ENCODE results near the gene ESYT3. TPM values are rescaled to one million over a fixed set of nuclear protein-coding genes. Genes with fewer than 3 reads are reported as not detected.

The ESYT3 gene, protein sequence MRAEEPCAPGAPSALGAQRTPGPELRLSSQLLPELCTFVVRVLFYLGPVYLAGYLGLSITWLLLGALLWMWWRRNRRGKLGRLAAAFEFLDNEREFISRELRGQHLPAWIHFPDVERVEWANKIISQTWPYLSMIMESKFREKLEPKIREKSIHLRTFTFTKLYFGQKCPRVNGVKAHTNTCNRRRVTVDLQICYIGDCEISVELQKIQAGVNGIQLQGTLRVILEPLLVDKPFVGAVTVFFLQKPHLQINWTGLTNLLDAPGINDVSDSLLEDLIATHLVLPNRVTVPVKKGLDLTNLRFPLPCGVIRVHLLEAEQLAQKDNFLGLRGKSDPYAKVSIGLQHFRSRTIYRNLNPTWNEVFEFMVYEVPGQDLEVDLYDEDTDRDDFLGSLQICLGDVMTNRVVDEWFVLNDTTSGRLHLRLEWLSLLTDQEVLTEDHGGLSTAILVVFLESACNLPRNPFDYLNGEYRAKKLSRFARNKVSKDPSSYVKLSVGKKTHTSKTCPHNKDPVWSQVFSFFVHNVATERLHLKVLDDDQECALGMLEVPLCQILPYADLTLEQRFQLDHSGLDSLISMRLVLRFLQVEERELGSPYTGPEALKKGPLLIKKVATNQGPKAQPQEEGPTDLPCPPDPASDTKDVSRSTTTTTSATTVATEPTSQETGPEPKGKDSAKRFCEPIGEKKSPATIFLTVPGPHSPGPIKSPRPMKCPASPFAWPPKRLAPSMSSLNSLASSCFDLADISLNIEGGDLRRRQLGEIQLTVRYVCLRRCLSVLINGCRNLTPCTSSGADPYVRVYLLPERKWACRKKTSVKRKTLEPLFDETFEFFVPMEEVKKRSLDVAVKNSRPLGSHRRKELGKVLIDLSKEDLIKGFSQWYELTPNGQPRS
- total RNA-seq: under 1 TPM; 0.37 to 0.43 TPM
- long read RNA-seq, donor 1: 0 reads
- long read RNA-seq, donor 2: 0 reads

DNA sequence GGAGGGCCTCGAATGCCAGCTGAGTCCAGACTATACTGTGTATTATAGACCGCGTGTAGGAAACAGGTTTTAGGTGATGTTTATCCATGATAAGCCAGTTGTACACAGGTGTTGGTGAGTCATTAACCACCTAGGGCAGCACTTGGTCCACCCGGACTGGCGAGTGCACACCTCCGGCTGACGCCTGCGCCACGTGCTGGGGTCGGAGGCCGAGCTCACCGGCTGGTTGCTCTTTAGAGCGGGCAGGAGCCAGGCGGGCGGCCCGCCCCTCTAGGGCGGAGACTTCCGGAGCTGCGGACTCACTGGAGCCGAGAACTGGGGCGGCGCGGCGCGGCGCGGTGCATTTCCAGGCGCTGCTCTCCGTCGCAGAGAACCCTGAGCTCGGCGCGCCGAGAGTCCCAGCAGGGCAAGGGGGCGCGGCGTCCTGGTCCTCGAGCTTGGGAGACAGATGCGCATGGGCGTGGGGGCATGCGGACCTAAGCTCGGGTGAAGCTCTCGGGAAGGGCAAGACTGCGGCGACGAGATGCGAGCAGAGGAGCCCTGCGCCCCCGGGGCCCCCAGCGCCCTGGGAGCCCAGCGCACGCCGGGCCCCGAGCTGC lies at the start of gene ESYT3:
ESYT3 (plus strand) TSS at position 341 of the 599 bp plus-strand sequence; CDS start at position 524, 183 bp downstream.
- intact Hi-C loops (cut with DNase I): no loop called here
- DNase-seq (ENCODE audit: low spot score): peak; percentile 89

DNA sequence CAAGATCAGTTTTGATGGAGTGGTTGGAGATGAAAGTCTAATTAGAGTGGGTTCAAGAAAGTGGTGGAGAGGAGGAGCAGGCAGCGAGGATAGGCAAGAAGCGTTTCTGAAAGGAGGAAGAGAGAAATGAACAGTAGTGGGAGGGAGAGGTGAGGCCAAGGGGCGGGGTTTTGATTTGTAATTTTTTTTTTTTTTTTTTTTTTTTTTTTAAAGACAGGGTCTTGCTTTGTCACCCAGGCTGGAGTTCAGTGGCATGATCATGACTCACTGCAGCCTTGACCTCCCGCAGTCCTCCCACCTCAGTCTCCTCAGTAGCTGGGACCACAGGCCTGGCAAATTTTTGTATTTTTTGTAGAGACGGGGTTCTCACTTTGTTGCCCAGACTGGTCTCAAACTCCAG lies 49.4 kb upstream of the ESYT3 start:
- intact Hi-C loops (cut with DNase I): no loop called here
- no peak for DNase-seq (ENCODE audit: low spot score)

DNA sequence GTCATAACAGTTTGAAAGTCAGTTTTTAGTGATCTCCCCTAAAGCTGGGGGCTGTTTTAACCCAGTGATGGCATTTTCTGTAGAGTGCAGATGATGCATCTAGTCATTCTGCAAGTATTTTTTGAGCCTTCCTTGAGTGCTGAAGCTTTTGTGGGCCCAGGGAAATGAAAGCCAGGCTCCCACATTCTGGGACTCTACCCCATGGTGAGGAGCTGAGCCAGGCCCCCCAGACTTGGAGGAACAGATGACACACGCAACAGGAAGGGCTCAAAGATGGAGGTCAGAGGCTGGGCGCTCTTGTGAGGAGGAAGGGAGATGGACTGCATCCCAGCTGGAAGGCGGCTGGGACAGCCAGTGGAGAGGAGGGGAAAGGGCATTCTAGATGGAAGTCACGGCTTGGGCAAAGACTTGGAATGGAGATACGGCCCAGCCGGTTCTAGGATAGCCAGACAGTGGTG lies 45.2 kb upstream of the ESYT3 start:
- DNase-seq (ENCODE audit: low spot score): no peak
- intact Hi-C loops (cut with DNase I): no loop called here

DNA sequence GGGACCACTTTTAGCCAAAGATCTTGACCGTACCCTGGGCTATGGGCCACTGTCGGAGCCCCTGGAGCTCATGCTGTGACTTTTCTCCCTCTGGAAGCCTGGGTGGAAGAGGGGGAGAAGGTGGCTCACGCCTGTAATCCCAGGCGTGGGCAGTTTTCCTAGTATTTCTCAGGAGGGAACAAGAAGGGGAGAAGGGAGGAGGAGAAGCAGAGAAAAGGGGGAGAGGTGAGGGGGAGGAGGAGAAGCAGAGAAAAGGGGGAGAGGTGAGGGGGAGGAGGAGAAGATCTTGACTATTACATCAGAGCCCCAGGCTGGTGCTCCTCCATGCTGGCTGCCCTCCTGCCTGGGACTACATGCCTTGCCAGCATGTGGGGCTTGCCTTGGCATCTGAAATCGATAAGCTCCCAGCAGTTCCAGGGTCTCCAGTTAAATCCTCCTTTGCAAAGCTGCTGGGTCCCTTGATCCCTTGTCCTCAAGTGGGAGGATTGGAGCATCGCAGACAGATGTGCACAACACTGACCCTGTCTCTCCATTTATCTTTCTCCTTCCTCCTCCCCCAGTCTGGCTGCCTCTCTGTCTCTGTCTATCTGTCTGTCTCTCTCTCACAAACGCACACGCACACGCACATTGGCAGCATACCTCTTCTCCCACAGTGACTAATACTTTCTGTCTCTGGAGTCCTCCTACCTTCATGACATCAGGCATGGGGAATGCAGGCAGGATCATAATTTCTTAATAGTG lies 44.4 kb upstream of the ESYT3 start:
- intact Hi-C loops (cut with DNase I): loop anchor here in 1 of 2 donors (10.0 kb wide), 1 partner anchor 55 kb away; no protein-coding TSS in a partner anchor
- no peak for DNase-seq (ENCODE audit: low spot score)

DNA sequence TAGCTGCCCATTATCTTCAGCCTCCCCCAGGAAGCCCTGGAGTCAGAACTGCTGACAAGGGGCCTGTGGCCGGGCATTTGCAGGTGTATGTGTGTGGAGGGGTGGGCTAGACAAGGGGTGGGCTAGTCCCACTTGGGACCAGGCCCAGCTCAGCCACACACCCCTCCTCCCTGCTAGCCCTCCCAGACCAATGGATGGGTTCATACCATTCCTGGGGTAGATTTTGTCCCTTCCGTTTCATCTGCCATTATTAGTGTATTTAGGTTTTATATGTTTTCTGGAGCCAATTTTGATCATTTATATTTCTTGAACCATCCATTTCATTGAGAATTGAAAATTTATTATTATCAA lies 43.9 kb upstream of the ESYT3 start:
- DNase-seq (ENCODE audit: low spot score): no peak
- intact Hi-C loops (cut with DNase I): loop anchor here in 1 of 2 donors (10.0 kb wide), 1 partner anchor 56 kb away; no protein-coding TSS in a partner anchor

DNA sequence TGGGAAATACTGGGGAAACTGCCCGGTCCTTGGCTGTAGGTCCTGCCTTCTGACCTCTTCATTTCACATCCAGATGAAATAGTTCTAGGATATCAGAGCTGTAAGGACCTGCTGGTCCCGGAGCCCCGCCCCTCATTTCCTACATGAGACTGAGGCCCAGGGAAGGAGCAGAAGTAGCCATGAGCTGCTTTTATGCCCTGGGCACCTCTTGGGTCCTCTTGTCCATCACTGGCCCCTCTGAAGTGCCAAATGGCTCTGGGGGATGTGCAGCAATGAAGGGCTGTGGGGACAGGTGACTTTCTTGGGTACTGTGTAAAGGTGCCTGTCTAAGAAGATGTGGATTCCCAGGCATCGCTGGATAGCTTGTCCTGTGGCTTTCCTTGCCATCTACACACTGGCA lies 40.3 kb upstream of the ESYT3 start:
- no peak for DNase-seq (ENCODE audit: low spot score)
- intact Hi-C loops (cut with DNase I): loop anchor here in 1 of 2 donors (10.0 kb wide), 1 partner anchor 59 kb away; no protein-coding TSS in a partner anchor

DNA sequence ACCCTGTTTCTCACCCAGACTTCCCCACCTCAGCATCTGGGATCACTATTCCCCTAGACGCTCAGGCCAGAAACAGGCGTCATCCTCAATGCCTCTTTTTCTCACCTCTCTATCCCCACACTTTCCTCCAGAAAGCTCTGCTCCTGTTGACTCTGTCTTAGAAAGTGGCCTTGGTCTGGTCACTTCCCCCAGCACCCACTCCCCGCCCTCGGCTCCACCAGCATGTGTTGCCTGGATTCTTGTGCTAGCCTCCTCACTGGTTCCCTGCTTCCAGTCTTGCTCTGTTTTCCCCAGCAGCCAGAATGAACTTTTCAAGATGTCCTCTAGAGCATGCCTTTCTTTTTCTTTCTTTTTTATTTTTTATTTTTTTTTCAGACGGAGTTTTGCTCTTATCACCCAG lies 39.7 kb upstream of the ESYT3 start:
- no peak for DNase-seq (ENCODE audit: low spot score)
- intact Hi-C loops (cut with DNase I): loop anchor here in 1 of 2 donors (10.0 kb wide), 1 partner anchor 60 kb away; no protein-coding TSS in a partner anchor

DNA sequence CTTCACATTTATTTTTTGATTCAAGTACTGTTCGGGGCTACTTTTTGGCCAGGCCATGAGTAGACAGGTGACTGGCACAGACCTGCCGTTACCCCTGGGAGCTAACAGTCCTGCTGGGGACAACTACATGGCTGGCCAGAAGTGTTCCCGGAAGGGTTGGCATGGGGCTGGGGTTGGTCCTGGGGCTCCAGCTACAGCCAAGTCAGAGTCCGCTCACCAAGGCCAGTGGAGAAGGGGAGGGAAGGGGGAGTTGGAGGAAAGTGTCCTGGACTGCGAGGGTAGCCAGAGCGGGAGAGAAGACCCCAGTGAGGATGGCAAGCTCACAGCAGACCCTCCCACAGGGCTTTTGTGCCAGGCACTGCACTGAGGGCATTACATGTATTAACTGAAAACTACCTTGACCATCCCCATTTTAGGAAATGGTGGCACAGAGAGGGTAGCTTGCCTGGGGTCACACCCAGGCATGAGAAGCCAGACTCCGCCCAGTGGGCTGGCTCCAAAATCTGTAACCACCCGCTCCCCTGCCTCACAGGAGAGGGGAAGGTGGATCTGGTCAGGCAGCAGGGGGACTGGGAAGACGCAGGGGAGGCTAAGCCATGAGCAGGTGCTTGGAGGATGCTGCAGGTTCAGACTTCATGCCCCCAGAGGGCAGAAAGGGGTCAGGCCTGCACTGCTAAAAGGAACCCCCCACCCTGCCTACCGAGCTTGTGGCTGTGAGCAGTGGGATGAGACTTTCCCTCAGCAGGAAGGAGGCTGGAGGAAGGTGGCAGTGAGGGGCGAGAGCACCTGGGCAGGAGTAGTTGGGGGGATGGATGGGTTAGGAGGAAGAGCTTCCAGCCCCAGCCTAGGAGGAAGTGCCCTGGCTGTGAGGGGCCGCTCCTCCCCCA lies 38.3 kb upstream of the ESYT3 start:
- intact Hi-C loops (cut with DNase I): loop anchor here in 1 of 2 donors (10.0 kb wide), 1 partner anchor 61 kb away; no protein-coding TSS in a partner anchor
- no peak for DNase-seq (ENCODE audit: low spot score)

DNA sequence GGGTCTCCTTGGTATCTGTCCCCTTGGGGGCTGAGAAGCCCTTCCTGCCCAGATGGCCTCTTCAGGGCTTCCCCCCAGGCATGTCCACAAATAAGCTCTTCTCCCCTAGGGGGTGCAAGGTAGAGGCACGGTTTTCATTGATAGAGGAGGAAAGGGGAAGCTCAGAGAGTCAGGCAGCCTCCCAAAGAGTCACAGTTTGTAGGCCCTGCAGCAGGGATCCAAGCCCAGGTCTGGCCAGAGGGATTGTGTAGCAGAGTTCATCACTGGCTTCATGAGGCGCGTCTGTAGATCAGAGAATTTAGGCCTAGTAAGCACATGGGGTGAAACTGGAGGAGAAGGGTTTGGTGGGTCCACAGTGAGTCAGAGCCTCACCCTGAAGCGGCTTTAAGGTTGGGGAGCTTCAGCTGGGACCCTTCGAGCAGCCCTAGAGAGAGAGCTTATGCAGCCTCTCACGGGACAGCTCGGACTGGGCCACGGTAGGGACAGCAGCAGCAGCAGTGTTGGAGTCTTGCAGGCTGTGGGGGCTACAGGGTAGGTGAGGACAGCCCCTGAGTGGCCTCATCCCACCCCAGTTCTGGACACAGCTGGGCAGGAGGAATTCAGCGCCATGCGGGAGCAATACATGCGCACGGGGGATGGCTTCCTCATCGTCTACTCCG lies 37.5 kb upstream of the ESYT3 start:
- intact Hi-C loops (cut with DNase I): loop anchor here in 1 of 2 donors (10.0 kb wide), 1 partner anchor 62 kb away; no protein-coding TSS in a partner anchor
- DNase-seq (ENCODE audit: low spot score): no peak

DNA sequence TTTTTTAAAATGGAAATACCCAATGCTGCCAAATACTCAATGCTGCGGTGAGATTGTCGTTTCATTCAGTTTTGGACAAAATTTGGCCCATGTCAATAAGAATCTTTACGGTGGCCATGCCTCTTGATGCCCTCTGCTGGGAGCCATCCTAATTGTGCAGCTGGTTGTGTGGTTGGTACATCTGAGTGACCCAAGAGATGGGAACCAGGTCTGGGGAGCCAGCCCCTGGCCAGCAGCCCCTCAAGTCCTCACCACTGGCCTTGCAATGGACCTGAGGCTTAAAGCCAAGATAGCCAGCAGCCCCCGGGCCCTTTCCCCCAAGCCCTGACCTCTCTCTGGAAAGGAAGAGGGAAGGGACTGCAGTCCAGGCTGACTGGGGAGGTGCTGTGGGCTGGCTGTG lies 36.4 kb upstream of the ESYT3 start:
- DNase-seq (ENCODE audit: low spot score): peak; percentile 57
- intact Hi-C loops (cut with DNase I): loop anchor here in 1 of 2 donors (10.0 kb wide), 1 partner anchor 63 kb away; no protein-coding TSS in a partner anchor

DNA sequence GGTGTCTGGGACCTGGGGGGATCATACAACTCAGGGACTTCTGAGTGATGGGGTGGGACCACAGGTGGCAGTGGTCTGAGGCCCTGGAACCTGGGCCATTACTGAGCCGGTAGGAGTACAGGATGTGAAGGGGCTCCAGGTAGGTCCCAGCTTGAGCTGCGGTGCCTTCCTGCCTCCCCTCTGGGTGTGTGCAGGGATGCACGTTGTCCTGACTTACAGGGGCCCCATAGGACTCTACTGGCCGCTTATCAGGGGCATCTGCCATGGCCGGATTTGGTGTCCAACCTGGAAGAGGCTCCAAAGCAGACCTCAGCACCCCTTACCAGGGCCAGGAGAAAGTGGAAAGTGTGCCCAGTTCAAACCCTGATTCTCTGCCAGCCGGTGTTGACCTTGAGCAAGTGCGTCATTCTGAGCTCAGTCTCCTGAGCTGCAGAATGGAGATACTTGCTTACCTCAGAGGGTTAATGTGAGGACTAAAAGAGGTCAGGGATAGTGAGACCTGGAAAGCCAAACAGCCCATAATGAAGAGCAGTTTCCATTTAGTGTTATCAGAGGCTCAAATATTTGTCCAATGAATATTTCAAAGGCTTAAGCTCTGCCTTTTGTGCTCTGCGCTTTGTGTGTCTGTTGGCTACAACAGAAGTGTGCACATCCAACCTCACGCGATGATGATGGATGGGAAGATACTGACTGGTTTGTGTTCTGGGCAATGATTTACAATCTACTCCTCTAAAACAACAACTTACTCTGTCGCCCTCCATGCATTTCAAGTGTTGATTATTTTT lies 35.4 kb upstream of the ESYT3 start:
- intact Hi-C loops (cut with DNase I): loop anchor here in 1 of 2 donors (10.0 kb wide), 1 partner anchor 64 kb away; no protein-coding TSS in a partner anchor
- DNase-seq (ENCODE audit: low spot score): peak; percentile 52

DNA sequence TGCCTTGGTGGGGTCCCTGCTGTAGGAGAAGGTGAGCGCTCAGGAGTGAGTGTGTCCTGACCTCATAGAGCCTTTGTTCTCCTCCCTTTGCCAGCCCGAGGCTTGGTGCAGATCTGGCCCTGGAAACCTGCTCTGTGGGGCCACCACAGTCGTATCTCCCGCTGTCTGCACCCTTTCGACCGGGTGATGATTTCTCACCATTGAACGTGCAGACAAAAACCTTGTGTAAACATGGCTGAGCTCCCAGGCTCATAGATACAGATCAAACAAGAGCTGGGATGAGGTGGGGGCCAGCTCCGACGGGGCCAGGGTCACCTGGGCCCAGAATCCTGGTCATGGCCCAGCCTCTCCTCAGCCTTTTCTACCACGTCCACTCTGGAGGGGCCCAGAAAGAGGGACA lies 34.6 kb upstream of the ESYT3 start:
- DNase-seq (ENCODE audit: low spot score): peak; percentile 36
- intact Hi-C loops (cut with DNase I): loop anchor here in 1 of 2 donors (10.0 kb wide), 1 partner anchor 65 kb away; no protein-coding TSS in a partner anchor

DNA sequence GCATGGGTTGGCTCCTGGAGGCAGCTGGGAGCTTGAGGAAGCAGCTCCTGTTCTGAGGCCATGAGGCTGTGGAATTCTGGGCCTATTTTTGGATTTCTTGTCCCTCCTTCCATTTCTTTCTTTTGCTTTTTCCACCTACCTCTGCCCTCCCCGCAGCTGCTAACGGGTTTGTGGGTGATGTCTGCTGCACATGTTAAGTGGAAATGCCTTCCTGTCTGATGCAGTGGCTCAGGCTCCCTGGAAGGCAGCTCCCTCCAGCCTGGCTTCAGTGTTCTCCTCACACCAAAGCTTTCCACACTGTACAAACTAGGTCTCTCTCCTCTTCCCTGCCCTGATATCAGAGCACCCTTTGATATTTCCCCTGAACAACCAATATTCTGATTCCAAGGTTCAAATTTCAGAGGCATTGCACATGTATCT lies 33.8 kb upstream of the ESYT3 start:
- intact Hi-C loops (cut with DNase I): no loop called here
- peak; percentile 23 for DNase-seq (ENCODE audit: low spot score)

DNA sequence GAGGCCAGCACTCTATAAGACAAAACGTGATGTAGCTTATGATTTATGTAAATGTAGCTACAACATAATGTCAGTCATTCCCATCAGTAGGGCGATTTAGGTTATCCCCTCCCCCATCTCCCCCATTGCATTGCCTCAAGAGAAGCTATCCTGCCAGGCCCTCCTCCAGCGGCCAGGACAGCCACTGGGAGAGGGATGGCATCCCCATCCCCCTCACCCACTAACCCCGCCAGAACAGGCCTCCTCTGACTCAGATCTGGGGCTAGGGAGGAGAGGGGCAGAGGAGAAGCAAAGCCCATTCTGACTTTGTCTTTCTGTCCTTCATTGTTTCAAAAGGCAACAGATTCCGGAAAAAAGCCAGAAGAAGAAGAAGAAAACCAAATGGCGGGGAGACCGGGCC lies 32.6 kb upstream of the ESYT3 start:
- DNase-seq (ENCODE audit: low spot score): no peak
- intact Hi-C loops (cut with DNase I): no loop called here

DNA sequence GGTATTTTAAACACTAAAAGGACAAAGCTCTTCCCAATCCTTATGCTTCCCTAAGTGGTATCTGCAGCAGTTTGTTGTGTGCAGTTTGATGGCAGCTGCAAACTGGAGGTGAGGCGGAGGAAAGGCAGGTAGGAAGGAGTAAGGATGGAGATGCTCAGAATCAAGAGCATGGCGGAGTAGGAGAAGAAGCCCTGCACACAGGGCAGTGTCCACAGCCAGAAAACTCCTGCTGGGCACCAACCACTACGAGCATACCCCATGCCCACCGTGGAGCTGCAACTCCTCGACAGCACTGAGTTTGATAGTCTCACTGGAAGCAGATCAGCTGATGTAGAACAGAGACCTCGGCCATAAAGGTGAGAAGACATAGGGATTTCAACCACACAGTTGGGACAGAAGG lies 30.3 kb upstream of the ESYT3 start:
- DNase-seq (ENCODE audit: low spot score): no peak
- intact Hi-C loops (cut with DNase I): no loop called here

DNA sequence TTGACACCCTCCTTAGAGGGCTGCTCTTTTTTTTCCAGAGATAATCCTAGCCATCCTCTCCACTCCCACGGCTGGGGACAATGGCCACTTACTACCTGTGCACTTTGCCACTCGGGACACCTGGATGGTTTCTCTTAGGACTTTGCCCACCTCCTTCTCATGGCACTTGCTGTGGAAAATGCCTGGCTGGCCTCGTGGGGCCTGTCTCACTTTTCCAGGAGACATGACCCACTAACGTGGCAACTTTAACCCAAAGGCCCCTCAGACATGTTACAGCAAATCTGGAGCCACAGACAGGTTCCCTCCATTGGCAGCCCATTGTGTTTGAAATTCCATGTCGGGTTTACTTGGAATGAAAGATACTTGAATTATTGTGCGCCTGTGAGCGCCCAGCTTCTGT lies 29.4 kb upstream of the ESYT3 start:
- DNase-seq (ENCODE audit: low spot score): no peak
- intact Hi-C loops (cut with DNase I): no loop called here
